NB4 (cell line): ENCODE results near the gene DNMT3A.

Source experiments
- DNase-seq: peaks from one replicate; pipeline ENCODE4 v3.0.0; 2010; ENCODE audit warnings: low read depth
- H3K4me3 ChIP-seq: one replicate; pipeline ENCODE4 v1.5.1; 2011; ENCODE audit warnings: mild to moderate bottlenecking, low read depth, low read length, moderate library complexity
- CTCF ChIP-seq: IDR thresholded peaks from one replicate; pipeline ENCODE4 v1.5.1; 2012; ENCODE audit warnings: low read depth, low read length
- MYC ChIP-seq: IDR thresholded peaks from 2 replicates; pipeline ENCODE4 v1.6.1; 2011; ENCODE audit warnings: low read depth, low read length
- POLR2A ChIP-seq: IDR thresholded peaks from 2 replicates; pipeline ENCODE4 v1.6.1; 2011; ENCODE audit warnings: mild to moderate bottlenecking; ENCODE audit not compliant: insufficient read length; ENCODE audit errors: extremely low read depth
- TF ChIP-seq, protein P1 (sequence below): IDR thresholded peaks from 2 replicates; pipeline ENCODE4 v1.6.1; 2011; ENCODE audit warnings: low read depth, low read length

DNMT3A gene

GRCh38 chr2:25355270-25355669, 13.5 kb upstream of the DNMT3A start:
- no peak overlapping the region for H3K4me3 ChIP-seq
- DNase-seq: no peak
- TF ChIP-seq, protein P1, sequence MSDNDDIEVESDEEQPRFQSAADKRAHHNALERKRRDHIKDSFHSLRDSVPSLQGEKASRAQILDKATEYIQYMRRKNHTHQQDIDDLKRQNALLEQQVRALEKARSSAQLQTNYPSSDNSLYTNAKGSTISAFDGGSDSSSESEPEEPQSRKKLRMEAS: no peak
- no peak for TF ChIP-seq CTCF
- TF ChIP-seq MYC: no peak
- no peak for TF ChIP-seq POLR2A

DNA sequence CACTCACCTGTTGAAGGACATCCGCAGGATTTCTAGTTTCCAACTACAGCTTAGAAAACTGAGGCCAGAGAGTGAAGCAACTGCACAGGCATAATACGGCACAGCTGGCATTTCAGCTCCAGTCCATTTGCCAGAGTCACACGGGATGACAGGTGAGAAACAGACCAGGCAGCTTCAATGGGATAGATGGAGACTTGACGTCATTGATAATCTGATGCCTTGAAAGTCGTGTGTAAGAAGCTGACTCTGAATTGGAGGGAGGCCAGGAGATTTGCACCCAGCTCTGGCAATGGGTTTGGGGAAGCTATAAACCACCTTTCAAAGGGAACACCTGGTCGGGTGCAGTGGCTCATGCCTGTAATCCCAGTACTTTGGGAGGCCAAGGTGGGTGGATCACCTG, 12.4 kb upstream of the DNMT3A start:
- DNase-seq: no peak
- TF ChIP-seq MYC: no peak
- no peak for TF ChIP-seq POLR2A
- TF ChIP-seq, protein P1: no peak
- no peak for TF ChIP-seq CTCF
- no peak overlapping the region for H3K4me3 ChIP-seq

GRCh38 chr2:25349397-25349796, 7.7 kb upstream of the DNMT3A start:
- H3K4me3 ChIP-seq: no peak overlapping the region
- TF ChIP-seq MYC: no peak
- TF ChIP-seq, protein P1: no peak
- TF ChIP-seq CTCF: no peak
- no peak for TF ChIP-seq POLR2A
- no peak for DNase-seq

- no peak for DNase-seq
- no peak overlapping the region for H3K4me3 ChIP-seq
- TF ChIP-seq MYC (no peak), POLR2A (no peak), CTCF (no peak)
- TF ChIP-seq, protein P1: no peak
These were observed 6.1 kb upstream of the DNMT3A start for GRCh38 chr2:25347846-25348245.

DNA sequence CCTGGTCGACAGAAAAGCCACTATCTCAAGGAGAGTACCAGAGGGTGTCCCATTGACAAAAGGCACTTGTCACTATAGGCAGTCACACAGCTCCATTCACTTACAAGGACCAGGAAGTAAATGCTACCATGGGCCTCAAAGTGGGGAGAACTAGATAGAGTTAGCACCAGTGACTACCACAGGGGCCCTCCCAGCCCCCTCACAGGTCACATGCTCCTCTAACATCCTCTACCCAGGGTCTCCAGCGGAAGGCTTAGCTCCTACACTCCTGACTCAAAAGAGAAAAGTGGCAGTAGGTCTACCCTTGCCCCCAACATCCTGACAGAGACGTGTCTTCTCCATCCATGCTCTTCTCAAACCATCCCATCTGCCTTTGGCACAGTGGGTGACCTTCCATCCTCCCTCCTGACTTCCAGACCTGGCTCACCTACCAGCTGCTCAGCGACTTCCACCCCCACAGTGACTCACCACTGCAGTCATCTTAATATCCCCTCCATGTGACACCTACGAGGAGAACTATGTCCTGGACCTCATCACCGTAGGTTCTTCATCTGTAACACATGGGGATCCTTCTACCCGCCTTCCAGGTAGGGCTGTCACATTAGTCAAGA, 5.6 kb upstream of the DNMT3A start:
- no peak overlapping the region for H3K4me3 ChIP-seq
- TF ChIP-seq POLR2A: no peak
- TF ChIP-seq MYC: no peak
- no peak for DNase-seq

GRCh38 chr2:25343187-25343825, 1.6 kb upstream of the DNMT3A start:
- H3K4me3 ChIP-seq: no peak overlapping the region
- TF ChIP-seq MYC (no peak), POLR2A (no peak), CTCF (no peak)
- TF ChIP-seq, protein P1: no peak
- no peak for DNase-seq
